Chondrocyte (in vitro differentiated cells): Measurements from ENCODE around the gene GPR17. TPM values are rescaled to one million over a fixed set of nuclear protein-coding genes. Genes with fewer than 3 reads are reported as not detected.
A peak's percentile ranks its signal among the peaks of the same experiment; 100 is the strongest.

ENCODE experiments used
- DNase-seq: peaks from one replicate; pipeline ENCODE4 v3.0.0; 2021; ENCODE audit warnings: mixed read lengths, low spot score
- H3K27ac Mint-ChIP-seq: one replicate; pipeline ENCODE4 v1.8.0; 2021; ENCODE audit warnings: mild to moderate bottlenecking, moderate library complexity, mixed read lengths; ENCODE audit not compliant: unreplicated experiment
- H3K27me3 Mint-ChIP-seq: 2 replicates; pipeline ENCODE4 v1.8.0; 2021; ENCODE audit warnings: low read depth, mixed read lengths
- H3K36me3 Mint-ChIP-seq: 2 replicates; pipeline ENCODE4 v1.8.0; 2021; ENCODE audit warnings: low read depth, mixed read lengths
- H3K4me1 Mint-ChIP-seq: 2 replicates; pipeline ENCODE4 v1.8.0; 2021; ENCODE audit warnings: low read depth, mild to moderate bottlenecking, mixed read lengths
- H3K4me3 Mint-ChIP-seq: one replicate; pipeline ENCODE4 v1.8.0; 2021; ENCODE audit warnings: mild to moderate bottlenecking, moderate library complexity, mixed read lengths; ENCODE audit not compliant: unreplicated experiment
- H3K9me3 Mint-ChIP-seq: 2 replicates; pipeline ENCODE4 v1.8.0; 2021; ENCODE audit warnings: low read depth, mixed read lengths
- long read RNA-seq: library from polyadenylated mRNA; stranded (forward); transcript quantifications from one replicate; pipeline ENCODE4 v2.0.0, GENCODE V29; 2021
- total RNA-seq: library from RNA; stranded (reverse); gene quantifications from 3 replicates; pipeline ENCODE4 v1.2.1, GENCODE V29; 2021
- TF ChIP-seq, protein P1 (sequence below): fragments of 200-600 bp; sonication (generic); IDR thresholded peaks from 2 replicates; pipeline ENCODE4 v1.5.0; 2021; ENCODE audit warnings: antibody characterized with exemption, mild to moderate bottlenecking, moderate library complexity

GPR17 gene, protein sequence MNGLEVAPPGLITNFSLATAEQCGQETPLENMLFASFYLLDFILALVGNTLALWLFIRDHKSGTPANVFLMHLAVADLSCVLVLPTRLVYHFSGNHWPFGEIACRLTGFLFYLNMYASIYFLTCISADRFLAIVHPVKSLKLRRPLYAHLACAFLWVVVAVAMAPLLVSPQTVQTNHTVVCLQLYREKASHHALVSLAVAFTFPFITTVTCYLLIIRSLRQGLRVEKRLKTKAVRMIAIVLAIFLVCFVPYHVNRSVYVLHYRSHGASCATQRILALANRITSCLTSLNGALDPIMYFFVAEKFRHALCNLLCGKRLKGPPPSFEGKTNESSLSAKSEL
- not detected in 3 replicates for total RNA-seq
- long read RNA-seq, partial matches to known transcripts, result 1 of 1 reads
- long read RNA-seq, other reads (novel, unspliced or antisense), result 0 of 1 reads

DNA sequence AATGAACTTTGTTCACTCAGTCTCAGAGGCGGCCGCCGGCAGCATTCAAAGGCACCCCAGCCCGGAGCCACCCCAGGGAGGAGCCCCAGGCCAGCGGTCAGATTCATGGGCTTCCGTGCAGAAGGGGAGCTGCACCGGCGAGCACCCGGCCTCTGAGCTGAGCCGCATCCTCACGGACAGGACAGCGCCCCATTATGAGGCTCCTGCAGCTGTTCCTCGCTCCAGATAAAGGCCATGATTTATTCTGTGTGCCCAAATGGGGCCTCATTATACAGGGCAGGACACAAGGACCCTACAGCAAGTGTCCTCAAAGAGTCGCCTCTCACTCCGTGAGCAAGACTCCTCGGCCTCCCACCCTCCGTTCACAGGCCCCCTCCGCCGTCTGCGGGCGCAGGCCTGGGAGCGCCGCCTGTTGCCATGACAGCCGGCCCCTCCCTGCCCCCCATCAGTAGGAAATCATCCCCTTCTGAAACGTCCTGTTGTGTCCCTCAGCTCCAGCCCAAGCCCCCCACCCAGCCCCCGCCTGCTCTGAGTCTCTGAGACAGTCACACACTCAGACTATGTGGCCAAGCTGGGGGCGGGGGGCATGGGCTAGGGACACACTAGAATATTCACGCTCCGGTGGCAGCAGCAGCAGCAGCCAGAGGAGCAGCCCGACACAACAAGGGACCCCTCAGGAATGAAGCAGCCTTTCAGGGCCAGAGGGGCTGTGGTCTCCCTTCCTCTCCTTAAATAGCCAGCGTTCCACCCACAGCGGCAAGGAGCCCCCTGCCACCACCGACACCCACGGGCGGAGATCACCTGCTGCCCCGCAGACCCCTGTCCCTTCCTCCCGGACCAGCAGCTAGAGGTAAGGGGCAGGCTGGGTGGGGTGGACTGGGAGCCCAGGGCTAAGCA is at the start of gene GPR17:
Gene GPR17 (plus strand): TSS at position 759 of the 897 bp plus-strand sequence. CDS start 4,583 bp downstream, outside the sequence.
- H3K27ac Mint-ChIP-seq, result peak within 1 kb of the TSS; percentile 88
- no peaks in the 10 kb centered on the region for H3K9me3 Mint-ChIP-seq

DNA sequence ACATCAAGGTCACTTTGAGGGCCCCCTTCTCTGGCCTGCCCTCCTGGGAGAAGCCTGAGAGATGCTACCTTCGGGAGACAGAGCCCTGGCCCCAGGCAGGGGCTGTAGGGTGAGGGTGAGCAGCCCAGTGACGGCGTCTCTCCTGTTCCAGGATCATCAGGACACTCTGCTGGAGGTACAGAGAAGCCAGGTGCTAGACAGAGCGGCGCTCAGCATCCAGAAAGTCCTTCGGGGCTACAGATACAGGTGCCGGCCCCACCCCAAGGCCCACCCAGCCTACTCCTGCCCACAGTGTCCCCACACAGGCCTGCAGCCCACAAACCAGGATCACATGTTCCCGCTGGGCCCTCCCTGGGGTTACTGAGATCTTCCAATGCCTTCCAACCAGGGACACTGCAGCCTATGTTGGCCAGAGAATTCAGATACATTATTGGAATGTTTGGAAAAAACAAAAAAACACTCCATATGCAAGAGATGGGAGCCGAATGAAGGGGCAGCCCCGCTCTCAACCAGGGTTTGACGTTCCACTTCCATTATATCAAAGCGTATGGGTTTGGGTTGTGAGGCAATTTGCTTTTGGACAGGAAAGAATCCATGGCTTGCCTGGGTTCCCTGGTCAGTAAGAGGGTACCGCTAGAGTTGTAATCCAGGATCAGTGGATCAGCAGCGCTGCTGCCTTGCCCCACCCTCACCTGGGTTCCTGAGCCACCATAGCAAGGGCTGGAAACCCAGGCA is 49.5 kb upstream of the GPR17 start:
- Mint-ChIP-seq H3K27me3 (no peaks in the 10 kb centered on the region), H3K4me3 (no peak overlapping the region), H3K36me3 (peaks cover 4% of the 10 kb centered on the region), H3K9me3 (peaks cover 29% of the 10 kb centered on the region), H3K27ac (no peak overlapping the region), H3K4me1 (peaks cover 23% of the 10 kb centered on the region)
- peak; percentile 57 for DNase-seq
- TF ChIP-seq, protein P1, sequence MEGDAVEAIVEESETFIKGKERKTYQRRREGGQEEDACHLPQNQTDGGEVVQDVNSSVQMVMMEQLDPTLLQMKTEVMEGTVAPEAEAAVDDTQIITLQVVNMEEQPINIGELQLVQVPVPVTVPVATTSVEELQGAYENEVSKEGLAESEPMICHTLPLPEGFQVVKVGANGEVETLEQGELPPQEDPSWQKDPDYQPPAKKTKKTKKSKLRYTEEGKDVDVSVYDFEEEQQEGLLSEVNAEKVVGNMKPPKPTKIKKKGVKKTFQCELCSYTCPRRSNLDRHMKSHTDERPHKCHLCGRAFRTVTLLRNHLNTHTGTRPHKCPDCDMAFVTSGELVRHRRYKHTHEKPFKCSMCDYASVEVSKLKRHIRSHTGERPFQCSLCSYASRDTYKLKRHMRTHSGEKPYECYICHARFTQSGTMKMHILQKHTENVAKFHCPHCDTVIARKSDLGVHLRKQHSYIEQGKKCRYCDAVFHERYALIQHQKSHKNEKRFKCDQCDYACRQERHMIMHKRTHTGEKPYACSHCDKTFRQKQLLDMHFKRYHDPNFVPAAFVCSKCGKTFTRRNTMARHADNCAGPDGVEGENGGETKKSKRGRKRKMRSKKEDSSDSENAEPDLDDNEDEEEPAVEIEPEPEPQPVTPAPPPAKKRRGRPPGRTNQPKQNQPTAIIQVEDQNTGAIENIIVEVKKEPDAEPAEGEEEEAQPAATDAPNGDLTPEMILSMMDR, result no peak

More for the DNA sequence above, at the start of gene GPR17:
- DNase-seq, result no peak
- Mint-ChIP-seq H3K36me3 (peaks cover 5% of the 10 kb centered on the region), H3K27me3 (no peaks in the 10 kb centered on the region), H3K4me1 (peaks cover 41% of the 10 kb centered on the region), H3K4me3 (no peak within 1 kb of the TSS)
- TF ChIP-seq, protein P1, result no peak

DNA sequence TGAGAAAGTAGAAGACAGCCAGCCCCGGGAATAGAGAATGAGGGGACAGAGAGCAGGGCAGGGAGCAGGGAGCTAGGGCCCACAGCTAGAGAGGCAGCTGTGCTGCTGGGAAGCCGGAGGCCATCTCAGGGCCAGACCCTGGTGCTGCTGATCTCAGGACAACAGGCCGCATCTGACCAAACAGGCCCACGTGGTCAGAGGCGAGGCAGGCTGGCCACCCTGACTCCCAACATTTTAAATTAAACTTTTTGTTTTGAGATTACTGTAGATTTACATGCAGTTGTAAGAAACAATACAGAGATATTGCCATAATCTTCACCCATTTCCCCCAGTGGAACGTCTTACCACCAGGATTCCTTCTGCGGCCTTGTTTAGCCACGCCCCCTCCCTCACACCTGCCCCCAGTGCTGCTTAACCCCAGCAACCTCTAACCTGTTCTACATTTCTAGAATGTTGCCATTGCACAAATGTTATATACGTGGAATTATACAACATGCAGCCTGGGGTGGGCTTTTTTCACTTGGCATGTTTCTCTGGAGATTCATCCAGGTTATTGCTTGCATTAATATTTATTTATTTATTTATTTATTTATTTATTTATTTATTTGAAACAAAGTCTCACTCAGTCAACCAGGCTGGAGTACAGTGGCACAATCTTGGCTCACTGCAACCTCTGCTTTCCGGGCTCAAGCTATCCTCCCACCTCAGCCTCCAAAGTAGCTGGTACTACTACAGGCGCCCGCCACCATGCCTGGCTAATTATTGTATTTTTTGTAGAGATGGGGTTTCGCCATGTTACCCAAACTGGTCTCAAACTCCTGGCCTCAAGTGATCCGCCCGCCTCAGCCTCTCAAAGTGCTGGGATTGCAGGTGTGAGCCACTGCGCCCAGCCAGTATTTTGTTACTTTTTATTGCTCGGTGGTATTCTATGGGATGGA is 48.6 kb upstream of the GPR17 start:
- Mint-ChIP-seq H3K27ac (peak overlapping the region; percentile 32), H3K4me1 (peaks cover 23% of the 10 kb centered on the region), H3K4me3 (no peak overlapping the region), H3K9me3 (peaks cover 37% of the 10 kb centered on the region), H3K27me3 (no peaks in the 10 kb centered on the region), H3K36me3 (peaks cover 5% of the 10 kb centered on the region)
- peak; percentile 58 for DNase-seq
- TF ChIP-seq, protein P1, result no peak

DNA sequence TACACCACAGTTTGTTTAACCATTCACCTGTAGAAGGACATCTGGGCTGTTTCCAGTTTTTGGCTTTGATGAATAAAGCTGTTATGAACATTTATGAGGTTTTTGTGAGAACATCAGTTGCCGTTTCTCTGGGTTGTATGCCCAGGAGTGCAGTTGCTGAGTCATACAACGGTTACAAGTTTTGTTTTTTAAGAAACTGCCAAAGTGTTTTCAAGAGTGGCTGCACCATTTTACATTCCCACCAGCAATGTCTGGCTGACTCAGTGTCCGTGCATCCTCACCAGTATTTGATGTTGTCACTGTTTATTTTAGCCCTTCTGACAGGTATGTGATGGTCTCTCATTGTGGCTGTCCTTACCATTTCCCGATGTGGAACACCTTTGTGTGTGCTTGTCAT is 48.0 kb upstream of the GPR17 start:
- H3K27me3 Mint-ChIP-seq, result no peaks in the 10 kb centered on the region
- H3K4me3 Mint-ChIP-seq, result no peak overlapping the region
- TF ChIP-seq, protein P1, result no peak
- H3K4me1 Mint-ChIP-seq, result peaks cover 23% of the 10 kb centered on the region
- H3K9me3 Mint-ChIP-seq, result peaks cover 39% of the 10 kb centered on the region
- peaks cover 6% of the 10 kb centered on the region for H3K36me3 Mint-ChIP-seq
- DNase-seq, result no peak
- peak overlapping the region; percentile 32 for H3K27ac Mint-ChIP-seq
